ENCODE results near the gene SMNDC1. TPM values are rescaled to one million over a fixed set of nuclear protein-coding genes. Genes with fewer than 3 reads are reported as not detected.

SMNDC1 gene
- 35.4 and 36.5 TPM in 2 replicates for polyA plus RNA-seq (2013)

DNA sequence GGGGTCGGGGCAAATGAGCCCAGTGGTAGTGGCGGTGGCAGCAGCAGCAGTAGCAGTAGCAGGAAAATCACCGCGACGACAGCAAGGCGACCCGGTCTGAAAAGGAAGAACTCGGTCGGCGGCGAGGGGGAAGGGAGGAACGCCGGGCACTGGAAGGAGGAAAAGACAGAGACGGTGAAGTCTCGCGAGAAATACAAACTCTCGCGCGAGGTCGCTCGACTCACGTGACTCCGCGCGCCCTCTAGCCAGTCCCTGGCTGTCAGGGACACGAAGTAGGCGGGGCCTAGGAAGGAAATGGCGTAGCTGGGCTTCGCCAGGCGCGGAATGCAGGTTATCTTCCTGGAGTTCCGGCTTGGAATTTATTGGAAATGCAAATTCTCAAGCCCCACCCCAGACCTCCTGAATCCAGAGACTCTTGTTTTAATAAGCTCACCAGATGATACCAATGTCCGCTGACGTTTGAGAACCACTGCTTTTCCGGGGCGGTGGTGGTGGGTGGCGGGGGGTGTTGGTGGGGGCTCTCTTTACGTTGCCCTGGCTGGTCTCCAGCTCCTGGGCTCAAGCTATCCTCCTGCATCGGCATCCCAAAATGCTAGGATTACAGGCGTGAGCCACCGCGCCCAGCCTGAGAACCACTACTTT lies at the start of gene SMNDC1:
TSS of gene SMNDC1 (minus strand) at position 141 of the 642 bp plus-strand sequence. CDS start 1,333 bp downstream, outside the sequence.
- Histone ChIP-seq H3K79me2 (ENCODE audit: control insufficient read depth, insufficient read depth, low read length, poor library complexity) (peaks cover 7% of the 10 kb centered on the region), H3K4ac (ENCODE audit: low read depth, low read length) (peak within 1 kb of the TSS; percentile 100), H3K14ac (ENCODE audit: low read length) (peak within 1 kb of the TSS; percentile 96), H3K79me1 (ENCODE audit: low read length) (peaks cover 10% of the 10 kb centered on the region), H3K4me2 (ENCODE audit: low read length) (peak within 1 kb of the TSS; percentile 75), H4K12ac (ENCODE audit: low read depth, low read length) (peak within 1 kb of the TSS; percentile 100), H3K23ac (ENCODE audit: low read length) (no peak within 1 kb of the TSS), H2AFZ (ENCODE audit: insufficient read depth, low read length, poor library complexity) (peak within 1 kb of the TSS; percentile 77), H2BK120ac (ENCODE audit: insufficient read depth, low read length, poor library complexity) (peak within 1 kb of the TSS; percentile 96), H3K18ac (ENCODE audit: low read length) (peak within 1 kb of the TSS; percentile 92), H3K9ac (ENCODE audit: low read length) (peak within 1 kb of the TSS; percentile 100), H3K27me3 (ENCODE audit: insufficient read depth, low read length) (no peaks in the 10 kb centered on the region), H3K27ac (ENCODE audit: low read depth, low read length) (peak within 1 kb of the TSS; percentile 82), H4K8ac (ENCODE audit: low read depth, low read length) (peak within 1 kb of the TSS; percentile 96), H2BK12ac (ENCODE audit: low read length) (peak within 1 kb of the TSS; percentile 76), H4K91ac (ENCODE audit: low read depth, low read length) (peak within 1 kb of the TSS; percentile 94), H3K4me3 (ENCODE audit: low read depth, low read length) (peak within 1 kb of the TSS; percentile 99), H2BK5ac (ENCODE audit: low read depth, low read length, poor library complexity) (peak within 1 kb of the TSS; percentile 77), H3K9me3 (ENCODE audit: insufficient read depth, low read depth, low read length) (no peaks in the 10 kb centered on the region), H3K36me3 (ENCODE audit: control insufficient read depth in 1 of 2, insufficient read depth in 2 of 2, low read length in 2 of 2) (peaks cover 4 to 10% of the 10 kb centered on the region in 2 experiments), H2AK5ac (ENCODE audit: low read length) (peak within 1 kb of the TSS; percentile 98), H3K4me1 (ENCODE audit: control insufficient read depth in 1 of 2, insufficient read depth in 2 of 2, low read length in 2 of 2) (no peaks in the 10 kb centered on the region)
- peak; percentile 100 for DNase-seq
- no CpG with 5 or more reads among the region's 42 CpGs for WGBS (ENCODE audit: extremely low coverage, insufficient coverage, insufficient read length)

DNA sequence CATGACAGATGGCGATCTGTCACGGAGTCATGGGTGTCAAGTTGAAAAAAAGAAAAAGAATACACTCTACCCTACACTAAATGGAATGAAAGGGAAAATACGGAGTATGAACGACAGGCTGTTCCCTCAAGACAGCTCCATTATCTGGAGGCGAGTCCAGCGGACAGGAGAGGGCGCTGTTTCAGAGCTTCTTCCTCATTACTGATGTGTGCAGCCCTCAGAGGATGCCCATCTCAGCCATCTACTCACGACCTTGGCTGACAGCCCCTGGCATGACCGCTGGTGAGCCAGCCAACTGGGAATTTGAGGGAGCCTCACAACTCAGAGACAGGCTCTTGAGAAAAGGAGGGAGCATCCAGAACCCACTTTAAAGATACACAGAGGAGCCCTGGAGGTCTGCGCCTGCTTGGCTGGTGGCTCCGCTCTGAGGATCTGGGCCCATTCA lies 49.6 kb upstream of the SMNDC1 start:
- H3K79me2 ChIP-seq (ENCODE audit: control insufficient read depth, insufficient read depth, low read length, poor library complexity): no peaks in the 10 kb centered on the region
- no peak overlapping the region for H3K23ac ChIP-seq (ENCODE audit: low read length)
- H2BK12ac ChIP-seq (ENCODE audit: low read length): no peak overlapping the region
- H4K8ac ChIP-seq (ENCODE audit: low read depth, low read length): no peak overlapping the region
- H3K4me1 ChIP-seq (ENCODE audit: control insufficient read depth in 1 of 2, insufficient read depth in 2 of 2, low read length in 2 of 2): peaks cover 16 to 25% of the 10 kb centered on the region in 2 experiments
- no peaks in the 10 kb centered on the region for H3K27me3 ChIP-seq (ENCODE audit: insufficient read depth, low read length)
- no peak overlapping the region for H3K27ac ChIP-seq (ENCODE audit: low read depth, low read length)
- no peak overlapping the region for H4K12ac ChIP-seq (ENCODE audit: low read depth, low read length)
- H3K4me3 ChIP-seq (ENCODE audit: low read depth, low read length): no peak overlapping the region
- H3K14ac ChIP-seq (ENCODE audit: low read length): no peak overlapping the region
- no peak overlapping the region for H4K91ac ChIP-seq (ENCODE audit: low read depth, low read length)
- peak; percentile 72 to 85 for DNase-seq
- H2AK5ac ChIP-seq (ENCODE audit: low read length): no peak overlapping the region
- H3K18ac ChIP-seq (ENCODE audit: low read length): no peak overlapping the region
- no peak overlapping the region for H2BK120ac ChIP-seq (ENCODE audit: insufficient read depth, low read length, poor library complexity)
- no peaks in the 10 kb centered on the region for H3K36me3 ChIP-seq (ENCODE audit: control insufficient read depth in 1 of 2, insufficient read depth in 2 of 2, low read length in 2 of 2)
- H3K9ac ChIP-seq (ENCODE audit: low read length): no peak overlapping the region
- no peak overlapping the region for H3K4ac ChIP-seq (ENCODE audit: low read depth, low read length)
- H3K79me1 ChIP-seq (ENCODE audit: low read length): no peaks in the 10 kb centered on the region
- no peaks in the 10 kb centered on the region for H3K9me3 ChIP-seq (ENCODE audit: insufficient read depth, low read depth, low read length)
- no peak overlapping the region for H2AFZ ChIP-seq (ENCODE audit: insufficient read depth, low read length, poor library complexity)
- H2BK5ac ChIP-seq (ENCODE audit: low read depth, low read length, poor library complexity): no peak overlapping the region
- no peak overlapping the region for H3K4me2 ChIP-seq (ENCODE audit: low read length)
- WGBS (ENCODE audit: extremely low coverage, insufficient coverage, insufficient read length): no CpG with 5 or more reads among the region's 11 CpGs

DNA sequence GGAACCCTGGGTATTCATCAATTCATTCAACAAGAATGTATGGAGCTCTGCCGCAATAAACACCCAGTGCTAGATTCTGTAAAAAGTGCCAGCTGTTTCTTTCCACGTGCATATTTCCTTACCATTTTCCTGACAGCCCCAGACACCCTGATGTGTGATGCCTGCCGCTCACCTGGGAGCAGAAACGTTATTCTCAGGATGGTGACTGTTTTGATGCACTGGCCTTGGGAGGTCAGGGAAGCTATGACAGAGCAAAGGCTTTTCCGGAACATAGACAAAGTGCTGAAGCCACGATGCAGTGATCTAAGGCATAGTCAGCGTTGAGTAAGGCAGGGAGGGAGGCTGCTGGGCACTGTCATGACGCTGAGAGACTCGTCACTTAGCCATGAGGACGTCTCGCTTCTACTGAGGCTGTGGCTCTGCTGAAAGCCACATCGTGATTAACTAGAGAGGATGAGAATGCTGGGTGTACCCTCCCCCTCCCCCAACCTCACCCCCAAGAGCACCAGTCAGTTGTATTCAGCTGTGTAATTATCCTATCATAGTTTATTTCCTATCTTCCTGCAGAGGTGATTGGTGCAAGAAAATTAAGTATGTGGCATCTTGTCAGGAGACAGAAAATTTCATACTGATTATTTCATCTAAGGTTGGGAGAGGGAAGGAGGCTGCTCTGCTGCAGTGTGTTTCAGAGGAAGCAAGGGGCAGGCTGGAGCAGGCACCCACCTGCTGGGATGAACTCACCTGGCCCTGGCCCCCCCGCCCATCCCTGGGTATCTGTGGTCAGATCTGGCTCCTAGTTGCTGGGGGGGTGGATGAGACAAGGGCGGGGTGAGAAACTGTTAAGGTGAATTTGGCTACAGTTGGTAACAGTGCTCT lies 48.8 kb upstream of the SMNDC1 start:
- H3K14ac ChIP-seq (ENCODE audit: low read length): no peak overlapping the region
- no peaks in the 10 kb centered on the region for H3K27me3 ChIP-seq (ENCODE audit: insufficient read depth, low read length)
- no peaks in the 10 kb centered on the region for H3K9me3 ChIP-seq (ENCODE audit: insufficient read depth, low read depth, low read length)
- H3K9ac ChIP-seq (ENCODE audit: low read length): no peak overlapping the region
- H3K79me2 ChIP-seq (ENCODE audit: control insufficient read depth, insufficient read depth, low read length, poor library complexity): no peaks in the 10 kb centered on the region
- no peak overlapping the region for H4K91ac ChIP-seq (ENCODE audit: low read depth, low read length)
- H4K12ac ChIP-seq (ENCODE audit: low read depth, low read length): no peak overlapping the region
- no peak overlapping the region for H3K4me3 ChIP-seq (ENCODE audit: low read depth, low read length)
- no peak overlapping the region for H3K23ac ChIP-seq (ENCODE audit: low read length)
- DNase-seq: peak; percentile 15 to 43
- H2BK120ac ChIP-seq (ENCODE audit: insufficient read depth, low read length, poor library complexity): no peak overlapping the region
- H2AK5ac ChIP-seq (ENCODE audit: low read length): no peak overlapping the region
- H4K8ac ChIP-seq (ENCODE audit: low read depth, low read length): no peak overlapping the region
- H3K27ac ChIP-seq (ENCODE audit: low read depth, low read length): no peak overlapping the region
- H2BK5ac ChIP-seq (ENCODE audit: low read depth, low read length, poor library complexity): no peak overlapping the region
- H3K79me1 ChIP-seq (ENCODE audit: low read length): no peaks in the 10 kb centered on the region
- H3K18ac ChIP-seq (ENCODE audit: low read length): no peak overlapping the region
- no peak overlapping the region for H3K4ac ChIP-seq (ENCODE audit: low read depth, low read length)
- no peak overlapping the region for H2AFZ ChIP-seq (ENCODE audit: insufficient read depth, low read length, poor library complexity)
- no peak overlapping the region for H3K4me2 ChIP-seq (ENCODE audit: low read length)
- peaks cover 10 to 16% of the 10 kb centered on the region in 2 experiments for H3K4me1 ChIP-seq (ENCODE audit: control insufficient read depth in 1 of 2, insufficient read depth in 2 of 2, low read length in 2 of 2)
- no peaks in the 10 kb centered on the region for H3K36me3 ChIP-seq (ENCODE audit: control insufficient read depth in 1 of 2, insufficient read depth in 2 of 2, low read length in 2 of 2)
- H2BK12ac ChIP-seq (ENCODE audit: low read length): no peak overlapping the region
- no CpG with 5 or more reads among the region's 14 CpGs for WGBS (ENCODE audit: extremely low coverage, insufficient coverage, insufficient read length)

DNA sequence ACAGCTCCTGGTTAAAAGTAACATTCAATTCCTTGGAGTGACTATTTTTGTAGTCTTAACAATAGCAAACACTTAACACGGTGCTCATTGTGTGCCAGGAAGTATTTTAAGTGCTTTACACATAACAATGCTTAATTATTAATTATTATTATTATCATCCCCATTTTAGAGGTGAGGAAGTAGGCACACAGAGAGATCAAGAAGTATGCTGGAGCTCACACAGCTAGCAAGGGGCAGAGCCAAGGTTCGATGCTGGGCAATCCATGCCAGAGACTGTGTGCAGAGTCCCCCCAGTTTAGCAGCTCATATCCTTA lies 48.2 kb upstream of the SMNDC1 start:
- H3K23ac ChIP-seq (ENCODE audit: low read length): no peak overlapping the region
- no peak for DNase-seq
- H3K4me1 ChIP-seq (ENCODE audit: control insufficient read depth in 1 of 2, insufficient read depth in 2 of 2, low read length in 2 of 2): peaks cover 5 to 13% of the 10 kb centered on the region in 2 experiments
- H3K9me3 ChIP-seq (ENCODE audit: insufficient read depth, low read depth, low read length): no peaks in the 10 kb centered on the region
- no peaks in the 10 kb centered on the region for H3K79me1 ChIP-seq (ENCODE audit: low read length)
- no peak overlapping the region for H4K8ac ChIP-seq (ENCODE audit: low read depth, low read length)
- H3K14ac ChIP-seq (ENCODE audit: low read length): no peak overlapping the region
- H4K91ac ChIP-seq (ENCODE audit: low read depth, low read length): no peak overlapping the region
- H3K4me2 ChIP-seq (ENCODE audit: low read length): no peak overlapping the region
- H2BK5ac ChIP-seq (ENCODE audit: low read depth, low read length, poor library complexity): no peak overlapping the region
- H3K79me2 ChIP-seq (ENCODE audit: control insufficient read depth, insufficient read depth, low read length, poor library complexity): no peaks in the 10 kb centered on the region
- H4K12ac ChIP-seq (ENCODE audit: low read depth, low read length): no peak overlapping the region
- no peak overlapping the region for H3K4me3 ChIP-seq (ENCODE audit: low read depth, low read length)
- no CpG with 5 or more reads among the region's 2 CpGs for WGBS (ENCODE audit: extremely low coverage, insufficient coverage, insufficient read length)
- H3K36me3 ChIP-seq (ENCODE audit: control insufficient read depth in 1 of 2, insufficient read depth in 2 of 2, low read length in 2 of 2): no peaks in the 10 kb centered on the region
- no peaks in the 10 kb centered on the region for H3K27me3 ChIP-seq (ENCODE audit: insufficient read depth, low read length)
- H2AK5ac ChIP-seq (ENCODE audit: low read length): no peak overlapping the region
- no peak overlapping the region for H2BK12ac ChIP-seq (ENCODE audit: low read length)
- H3K27ac ChIP-seq (ENCODE audit: low read depth, low read length): no peak overlapping the region
- no peak overlapping the region for H2AFZ ChIP-seq (ENCODE audit: insufficient read depth, low read length, poor library complexity)
- H3K4ac ChIP-seq (ENCODE audit: low read depth, low read length): no peak overlapping the region
- H3K9ac ChIP-seq (ENCODE audit: low read length): no peak overlapping the region
- no peak overlapping the region for H2BK120ac ChIP-seq (ENCODE audit: insufficient read depth, low read length, poor library complexity)
- no peak overlapping the region for H3K18ac ChIP-seq (ENCODE audit: low read length)

Data from trophoblast cell (in vitro differentiated cells and primary cell).